Measurements from ENCODE around the gene TBCA. TPM values are rescaled to one million over a fixed set of nuclear protein-coding genes. Genes with fewer than 3 reads are reported as not detected.

TBCA gene
- total RNA-seq, 1 donor from 2014 or later = 208 TPM

DNA sequence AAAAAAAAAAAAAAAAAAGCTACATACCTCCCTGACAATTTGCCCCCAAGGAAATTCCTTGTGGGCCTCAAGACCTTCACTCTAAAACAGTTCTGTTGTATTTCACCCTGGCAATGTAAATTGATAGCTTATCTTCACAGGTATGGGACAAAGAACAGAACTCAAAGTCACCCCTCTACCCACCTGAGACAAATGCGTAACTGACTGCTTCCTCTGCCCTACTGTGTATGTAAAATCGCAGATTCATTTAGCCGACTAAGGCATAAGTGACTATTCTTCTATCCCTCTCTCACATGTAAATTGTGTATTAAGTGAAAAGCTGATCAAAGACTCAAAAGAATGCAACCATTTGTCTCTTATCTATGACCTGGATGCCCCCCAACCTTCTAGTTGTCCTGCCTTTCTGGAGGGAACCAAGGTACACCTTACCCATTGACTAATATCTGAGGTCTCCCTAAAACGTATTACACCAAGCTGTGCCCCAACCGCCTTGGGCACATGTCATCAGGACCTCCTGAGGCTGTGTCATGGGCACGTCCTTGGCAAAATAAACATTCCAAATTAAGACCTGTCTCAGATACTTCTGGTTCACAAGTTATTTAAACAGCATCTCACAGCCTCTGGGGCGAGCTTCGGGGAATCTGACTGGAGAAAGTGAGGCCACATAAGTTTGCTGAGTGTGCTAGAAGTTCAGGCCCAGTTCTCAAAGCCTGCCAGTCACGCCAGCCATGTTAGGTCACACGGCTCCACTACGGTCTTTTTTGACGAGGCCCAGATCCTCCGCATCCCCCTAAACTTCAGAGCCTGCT lies 954 bp downstream of the TBCA start:
- Mint-ChIP-seq H3K27me3 (ENCODE audit: unreplicated experiment) (peaks cover 3% of the 10 kb centered on the region), H3K36me3 (ENCODE audit: unreplicated experiment) (no peaks in the 10 kb centered on the region), H3K4me1 (ENCODE audit: low read depth, unreplicated experiment) (peaks cover 15% of the 10 kb centered on the region), H3K4me3 (ENCODE audit: unreplicated experiment) (peak overlapping the region; percentile 89), H3K27ac (ENCODE audit: unreplicated experiment) (peak overlapping the region; percentile 90), H3K9me3 (ENCODE audit: unreplicated experiment) (peaks cover 6% of the 10 kb centered on the region)
- TF ChIP-seq, protein P1, sequence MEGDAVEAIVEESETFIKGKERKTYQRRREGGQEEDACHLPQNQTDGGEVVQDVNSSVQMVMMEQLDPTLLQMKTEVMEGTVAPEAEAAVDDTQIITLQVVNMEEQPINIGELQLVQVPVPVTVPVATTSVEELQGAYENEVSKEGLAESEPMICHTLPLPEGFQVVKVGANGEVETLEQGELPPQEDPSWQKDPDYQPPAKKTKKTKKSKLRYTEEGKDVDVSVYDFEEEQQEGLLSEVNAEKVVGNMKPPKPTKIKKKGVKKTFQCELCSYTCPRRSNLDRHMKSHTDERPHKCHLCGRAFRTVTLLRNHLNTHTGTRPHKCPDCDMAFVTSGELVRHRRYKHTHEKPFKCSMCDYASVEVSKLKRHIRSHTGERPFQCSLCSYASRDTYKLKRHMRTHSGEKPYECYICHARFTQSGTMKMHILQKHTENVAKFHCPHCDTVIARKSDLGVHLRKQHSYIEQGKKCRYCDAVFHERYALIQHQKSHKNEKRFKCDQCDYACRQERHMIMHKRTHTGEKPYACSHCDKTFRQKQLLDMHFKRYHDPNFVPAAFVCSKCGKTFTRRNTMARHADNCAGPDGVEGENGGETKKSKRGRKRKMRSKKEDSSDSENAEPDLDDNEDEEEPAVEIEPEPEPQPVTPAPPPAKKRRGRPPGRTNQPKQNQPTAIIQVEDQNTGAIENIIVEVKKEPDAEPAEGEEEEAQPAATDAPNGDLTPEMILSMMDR (IDR thresholded peaks at IDR 0.05; ENCODE audit: partially characterized antibody, unreplicated experiment) = no peak
- DNase-seq = no peak

DNA sequence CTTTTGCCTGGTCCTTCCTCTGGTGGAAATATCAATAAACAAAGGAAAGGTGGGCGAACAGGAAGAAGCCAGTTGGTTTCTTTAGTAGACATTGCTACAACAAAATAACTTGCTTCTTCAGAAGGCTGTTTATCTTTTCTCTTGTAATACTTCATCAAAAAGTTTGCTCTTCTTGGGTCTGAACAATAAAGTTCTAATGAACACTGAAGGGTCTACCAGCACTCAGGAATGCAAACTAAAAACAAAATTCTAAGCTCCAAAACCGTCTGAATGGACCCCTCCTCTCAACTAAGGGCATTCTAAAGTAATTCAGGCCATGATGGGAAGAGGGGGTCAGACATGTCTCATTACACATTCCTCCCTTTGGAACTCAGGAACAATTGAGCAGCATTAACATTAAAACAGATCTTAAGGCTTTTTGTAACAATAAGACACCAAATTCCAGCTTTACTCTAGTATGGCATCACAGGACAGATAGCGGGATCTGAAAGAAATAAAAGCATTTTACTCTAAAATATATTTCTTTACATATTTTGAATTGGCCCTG lies 2.3 kb downstream of the TBCA start:
- Mint-ChIP-seq H3K27me3 (ENCODE audit: unreplicated experiment) (peaks cover 3% of the 10 kb centered on the region), H3K4me3 (ENCODE audit: unreplicated experiment) (peak overlapping the region; percentile 74), H3K9me3 (ENCODE audit: unreplicated experiment) (peaks cover 6% of the 10 kb centered on the region), H3K4me1 (ENCODE audit: low read depth, unreplicated experiment) (peaks cover 21% of the 10 kb centered on the region), H3K36me3 (ENCODE audit: unreplicated experiment) (no peaks in the 10 kb centered on the region), H3K27ac (ENCODE audit: unreplicated experiment) (no peak overlapping the region)
- DNase-seq = no peak
- TF ChIP-seq, protein P1 (IDR thresholded peaks at IDR 0.05; ENCODE audit: partially characterized antibody, unreplicated experiment) = no peak

GRCh38 chr5:77772729-77773128 lies 3.4 kb downstream of the TBCA start:
- TF ChIP-seq, protein P1 (IDR thresholded peaks at IDR 0.05; ENCODE audit: partially characterized antibody, unreplicated experiment) = no peak
- no peak for DNase-seq
- H3K4me3 Mint-ChIP-seq (ENCODE audit: unreplicated experiment) = no peak overlapping the region
- peaks cover 6% of the 10 kb centered on the region for H3K9me3 Mint-ChIP-seq (ENCODE audit: unreplicated experiment)
- no peak overlapping the region for H3K27ac Mint-ChIP-seq (ENCODE audit: unreplicated experiment)
- peaks cover under 1% of the 10 kb centered on the region for H3K36me3 Mint-ChIP-seq (ENCODE audit: unreplicated experiment)
- H3K4me1 Mint-ChIP-seq (ENCODE audit: low read depth, unreplicated experiment) = peaks cover 25% of the 10 kb centered on the region
- H3K27me3 Mint-ChIP-seq (ENCODE audit: unreplicated experiment) = peaks cover 3% of the 10 kb centered on the region

DNA sequence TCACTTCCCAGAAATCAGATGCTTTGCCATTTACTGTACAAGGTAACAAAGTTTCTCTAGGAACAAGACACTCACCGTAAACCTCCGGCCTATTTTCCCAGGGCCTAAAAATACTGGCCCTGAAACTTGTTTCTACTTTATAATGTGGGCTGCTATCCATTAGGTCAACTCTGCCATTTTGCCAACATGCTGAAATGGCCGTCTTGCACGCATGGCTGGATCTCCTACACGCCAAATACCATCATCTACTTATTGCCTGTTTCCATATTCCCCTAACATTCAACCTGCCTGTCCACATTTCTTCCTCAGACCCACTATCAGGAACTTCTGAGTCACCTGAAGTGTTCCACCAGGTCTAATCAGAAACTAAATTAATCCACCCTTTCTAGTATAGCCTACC lies 4.7 kb downstream of the TBCA start:
- Mint-ChIP-seq H3K4me1 (ENCODE audit: low read depth, unreplicated experiment) (peaks cover 28% of the 10 kb centered on the region), H3K36me3 (ENCODE audit: unreplicated experiment) (peaks cover 5% of the 10 kb centered on the region), H3K27ac (ENCODE audit: unreplicated experiment) (no peak overlapping the region), H3K9me3 (ENCODE audit: unreplicated experiment) (peaks cover 2% of the 10 kb centered on the region), H3K27me3 (ENCODE audit: unreplicated experiment) (peaks cover 2% of the 10 kb centered on the region), H3K4me3 (ENCODE audit: unreplicated experiment) (no peak overlapping the region)
- TF ChIP-seq, protein P1 (IDR thresholded peaks at IDR 0.05; ENCODE audit: partially characterized antibody, unreplicated experiment) = no peak
- DNase-seq = no peak
